Measurements from ENCODE around the gene LYSET.
"Not testable (repeated sequence)": the region's sequence is repeated elsewhere in the genome, so short reads cannot be mapped to it uniquely, and the experiment has no call there.

- TF ChIP-seq POLR2A, CTCF (IDR thresholded peaks at IDR 0.05): not testable (repeated sequence)
Measured at GRCh38 chr14:93165271-93166265, 19.5 kb upstream of the LYSET start.

Measured in thyroid gland (tissue), 4 donors.